Stimulated activated CD4-positive, alpha-beta T cell treated with anti-CD3 and anti-CD28 coated beads, Interleukin-4, amount 100 ng/mL, for 24 hours (primary cell): ENCODE data around the gene MORC3.
"Not testable (repeated sequence)": the region's sequence is repeated elsewhere in the genome, so short reads cannot be mapped to it uniquely, and the experiment has no call there.

Experiments
- DNase-seq: peaks from one replicate; pipeline ENCODE4 v3.0.0-alpha.2; 2020

MORC3 gene

GRCh38 chr21:36319767-36320420, at the start of gene MORC3:
TSS of gene MORC3 (plus strand) at chr21:36320197. CDS start at chr21:36320265, 68 bp downstream.
- DNase-seq: peak; percentile 98

- not testable (repeated sequence) for DNase-seq
Observed at GRCh38 chr21:36270786-36271695, 49.0 kb upstream of the MORC3 start.

GRCh38 chr21:36274128-36274527, 45.9 kb upstream of the MORC3 start:
- DNase-seq: no peak

- no peak for DNase-seq
Observed at GRCh38 chr21:36282568-36283230, 37.3 kb upstream of the MORC3 start.

GRCh38 chr21:36283231-36283622, 36.8 kb upstream of the MORC3 start:
- DNase-seq: not testable (repeated sequence)

GRCh38 chr21:36288651-36289243, 31.2 kb upstream of the MORC3 start:
- DNase-seq: no peak

GRCh38 chr21:36291509-36291908, 28.5 kb upstream of the MORC3 start:
- no peak for DNase-seq

- no peak for DNase-seq
Observed at GRCh38 chr21:36297406-36297937, 22.5 kb upstream of the MORC3 start.

GRCh38 chr21:36297938-36298572, 21.9 kb upstream of the MORC3 start:
- peak; percentile 78 for DNase-seq

- no peak for DNase-seq
Observed at GRCh38 chr21:36306872-36307534, 13.0 kb upstream of the MORC3 start.

- DNase-seq: peak; percentile 66
Observed at GRCh38 chr21:36310016-36310415, 10.0 kb upstream of the MORC3 start.

- not testable (repeated sequence) for DNase-seq
Observed at GRCh38 chr21:36313446-36313845, 6.6 kb upstream of the MORC3 start.

GRCh38 chr21:36316045-36316444, 4.0 kb upstream of the MORC3 start:
- DNase-seq: not testable (repeated sequence)

- DNase-seq: no peak
Observed at GRCh38 chr21:36316872-36317484, 3.0 kb upstream of the MORC3 start.

GRCh38 chr21:36319406-36319766, 611 bp upstream of the MORC3 start:
- DNase-seq: not testable (repeated sequence)

- no peak for DNase-seq
Observed at GRCh38 chr21:36320421-36321324, 676 bp downstream of the MORC3 start.

- peak; percentile 22 for DNase-seq
Observed at GRCh38 chr21:36321325-36322082, 1.5 kb downstream of the MORC3 start.

- DNase-seq: no peak
Observed at GRCh38 chr21:36322083-36322424, 2.1 kb downstream of the MORC3 start.

- DNase-seq: no peak
Observed at GRCh38 chr21:36323032-36323431, 3.0 kb downstream of the MORC3 start.
